ENCODE measurements around the gene ZNF836. TPM values are rescaled to one million over a fixed set of nuclear protein-coding genes. Genes with fewer than 3 reads are reported as not detected.

Gene ZNF836
- total RNA-seq, 4 donors from 2014 or later: 6.1 to 31.5 (median 20.3) TPM

DNA sequence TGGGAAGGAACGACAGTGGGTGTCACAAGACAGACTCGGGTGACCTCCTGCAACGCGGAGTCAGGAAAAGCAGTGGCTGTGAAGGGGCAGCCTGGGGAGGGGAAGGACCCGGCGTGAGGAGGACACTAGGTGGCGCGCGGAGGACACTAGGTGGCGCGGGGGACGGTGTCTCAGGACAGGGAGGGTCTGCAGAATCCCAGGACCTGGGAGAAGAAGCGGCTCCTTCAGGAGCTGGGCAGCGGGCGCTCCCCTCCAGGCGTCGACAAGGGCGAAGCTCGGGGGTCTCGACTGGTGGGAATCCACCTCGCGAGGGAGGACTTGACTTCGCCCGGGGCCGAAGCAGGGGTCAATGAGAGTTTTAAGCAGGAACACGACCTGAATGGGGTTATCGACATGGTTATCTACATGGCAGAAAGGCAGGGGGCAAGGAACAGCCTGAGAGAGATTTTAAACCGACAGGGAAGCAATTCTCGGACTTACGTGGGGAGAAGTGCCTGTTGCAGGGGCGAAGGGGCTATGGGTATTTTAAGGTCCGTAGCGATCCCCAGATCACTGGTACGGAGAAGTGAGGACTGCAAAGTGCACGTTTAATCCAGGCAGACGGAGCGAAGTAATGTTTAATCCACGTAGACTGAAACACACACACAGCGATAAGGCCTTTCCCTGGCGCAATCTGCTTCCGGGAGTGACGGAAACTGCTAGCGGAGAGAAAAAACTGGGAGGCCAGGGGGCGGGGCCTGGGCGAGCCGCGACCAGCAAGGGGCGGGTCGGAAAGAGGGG lies 32.0 kb downstream of the ZNF836 start, which contains the start of gene ZNF616:
ZNF616 (minus strand) TSS at position 687 of the 780 bp plus-strand sequence. CDS start 9,426 bp downstream, outside the sequence.
- H3K9me3 ChIP-seq: no peaks in the 10 kb centered on the region
- H3K27me3 ChIP-seq: no peaks in the 10 kb centered on the region

DNA sequence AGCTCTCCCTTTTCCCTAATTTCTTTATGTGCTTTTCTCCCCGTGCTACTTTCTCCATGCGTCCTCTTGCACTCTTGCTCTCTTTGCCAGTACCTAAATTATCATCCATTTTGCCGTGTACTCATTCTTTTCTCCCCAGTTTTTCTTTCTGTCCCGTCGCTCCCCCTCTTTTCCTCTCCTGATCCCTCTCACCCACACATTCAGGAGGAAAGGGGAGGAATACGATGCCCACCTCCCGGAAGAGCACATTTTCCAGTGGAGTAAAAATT lies 32.5 kb downstream of the ZNF836 start:
- TF ChIP-seq, protein P1, sequence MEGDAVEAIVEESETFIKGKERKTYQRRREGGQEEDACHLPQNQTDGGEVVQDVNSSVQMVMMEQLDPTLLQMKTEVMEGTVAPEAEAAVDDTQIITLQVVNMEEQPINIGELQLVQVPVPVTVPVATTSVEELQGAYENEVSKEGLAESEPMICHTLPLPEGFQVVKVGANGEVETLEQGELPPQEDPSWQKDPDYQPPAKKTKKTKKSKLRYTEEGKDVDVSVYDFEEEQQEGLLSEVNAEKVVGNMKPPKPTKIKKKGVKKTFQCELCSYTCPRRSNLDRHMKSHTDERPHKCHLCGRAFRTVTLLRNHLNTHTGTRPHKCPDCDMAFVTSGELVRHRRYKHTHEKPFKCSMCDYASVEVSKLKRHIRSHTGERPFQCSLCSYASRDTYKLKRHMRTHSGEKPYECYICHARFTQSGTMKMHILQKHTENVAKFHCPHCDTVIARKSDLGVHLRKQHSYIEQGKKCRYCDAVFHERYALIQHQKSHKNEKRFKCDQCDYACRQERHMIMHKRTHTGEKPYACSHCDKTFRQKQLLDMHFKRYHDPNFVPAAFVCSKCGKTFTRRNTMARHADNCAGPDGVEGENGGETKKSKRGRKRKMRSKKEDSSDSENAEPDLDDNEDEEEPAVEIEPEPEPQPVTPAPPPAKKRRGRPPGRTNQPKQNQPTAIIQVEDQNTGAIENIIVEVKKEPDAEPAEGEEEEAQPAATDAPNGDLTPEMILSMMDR (IDR thresholded peaks at IDR 0.05): no peak
- no peak for TF ChIP-seq POLR2A (IDR thresholded peaks at IDR 0.05)
- no peaks in the 10 kb centered on the region for H3K27me3 ChIP-seq
- no peak for DNase-seq
- peak overlapping the region; percentile 97 to 98 for H3K27ac ChIP-seq
- no peaks in the 10 kb centered on the region for H3K9me3 ChIP-seq
- peak overlapping the region; percentile 90 to 98 for H3K4me3 ChIP-seq
- H3K4me1 ChIP-seq: peaks cover 0 to 11% of the 10 kb centered on the region in 2 donors
- intact Hi-C loops (cut with DNase I; ENCODE audit: low total_unique reads): loop anchor here (5.0 kb wide), 1 partner anchor 103 kb away; no protein-coding TSS in a partner anchor
- H3K36me3 ChIP-seq: no peaks in the 10 kb centered on the region

More for the DNA sequence above, 32.0 kb downstream of the ZNF836 start, which contains the start of gene ZNF616:
- intact Hi-C loops (cut with DNase I; ENCODE audit: low total_unique reads): loop anchor here (5.0 kb wide), 1 partner anchor 103 kb away; no protein-coding TSS in a partner anchor
- TF ChIP-seq, protein P1 (IDR thresholded peaks at IDR 0.05): peak; percentile 78 to 86 (median 79)
- TF ChIP-seq POLR2A (IDR thresholded peaks at IDR 0.05): peak; percentile 51 to 75
- peak within 1 kb of the TSS; percentile 97 to 98 for H3K27ac ChIP-seq
- no peaks in the 10 kb centered on the region for H3K36me3 ChIP-seq
- peak; percentile 97 to 98 for DNase-seq
- peaks cover 0 to 11% of the 10 kb centered on the region in 2 donors for H3K4me1 ChIP-seq
- H3K4me3 ChIP-seq: peak within 1 kb of the TSS; percentile 90 to 98

DNA sequence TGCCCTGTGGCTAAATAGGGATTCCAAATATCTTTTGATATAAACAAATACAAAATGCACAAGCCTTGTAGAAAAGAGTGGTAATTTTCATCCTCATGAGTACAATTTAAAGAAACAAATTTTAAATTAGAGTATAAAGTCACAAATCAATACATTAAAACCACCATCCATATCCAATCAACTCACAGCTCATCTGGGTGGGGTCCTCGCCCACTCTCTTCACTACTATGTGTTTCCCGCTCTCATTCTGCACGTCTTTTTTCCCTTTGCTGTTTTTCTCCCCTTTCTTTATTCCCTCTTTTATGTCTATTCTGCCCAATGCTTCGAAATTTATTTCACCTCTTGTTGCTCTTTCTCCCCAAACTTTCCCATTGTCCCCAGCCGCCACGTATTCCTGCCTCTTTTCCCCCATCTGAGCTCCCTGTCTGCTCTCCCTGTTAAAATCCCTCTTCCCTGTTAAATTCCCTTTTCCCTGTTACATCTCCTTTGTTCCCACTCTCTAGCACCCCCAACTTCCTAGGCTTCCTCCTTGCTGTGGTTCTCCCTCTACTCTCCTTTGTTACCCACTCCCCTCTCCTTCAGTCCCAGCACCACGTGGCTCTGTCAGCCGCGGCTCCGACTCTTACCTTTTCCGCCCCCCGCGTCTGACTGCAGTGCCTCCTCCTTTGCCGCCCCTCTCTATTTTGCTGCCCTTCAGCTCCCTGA lies 33.0 kb downstream of the ZNF836 start:
- H3K4me1 ChIP-seq: peaks cover 0 to 11% of the 10 kb centered on the region in 2 donors
- H3K27ac ChIP-seq: peak overlapping the region; percentile 97 to 98
- intact Hi-C loops (cut with DNase I; ENCODE audit: low total_unique reads): loop anchor here (5.0 kb wide), 1 partner anchor 104 kb away; no protein-coding TSS in a partner anchor
- H3K9me3 ChIP-seq: no peaks in the 10 kb centered on the region
- peak overlapping the region; percentile 90 to 98 for H3K4me3 ChIP-seq
- H3K36me3 ChIP-seq: no peaks in the 10 kb centered on the region
- DNase-seq: peak; percentile 16 to 20
- H3K27me3 ChIP-seq: no peaks in the 10 kb centered on the region
- TF ChIP-seq, protein P1 (IDR thresholded peaks at IDR 0.05): no peak
- no peak for TF ChIP-seq POLR2A (IDR thresholded peaks at IDR 0.05)

DNA sequence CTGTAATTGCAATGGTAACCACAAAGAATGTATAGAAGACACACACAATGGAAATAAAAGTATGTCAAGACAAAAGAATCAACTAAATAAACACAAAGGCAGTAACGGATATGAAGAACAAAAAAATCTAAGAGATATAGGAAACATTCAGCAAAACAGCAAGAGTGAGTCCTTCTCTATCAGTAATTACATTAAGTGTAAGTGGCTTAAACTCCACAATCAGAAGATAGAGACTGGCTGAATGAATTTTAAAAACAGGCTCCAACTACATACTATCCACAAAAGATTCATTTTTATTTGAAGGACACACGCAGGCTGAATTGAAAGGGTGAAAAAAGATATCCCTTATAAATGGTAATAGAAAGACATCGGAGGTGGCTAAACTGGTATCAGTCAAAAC lies 51.1 kb downstream of the ZNF836 start:
- no peak for DNase-seq
- intact Hi-C loops (cut with DNase I; ENCODE audit: low total_unique reads): loop anchor here (5.0 kb wide), 1 partner anchor 53 kb away; no protein-coding TSS in a partner anchor
- no peaks in the 10 kb centered on the region for H3K4me1 ChIP-seq
- H3K36me3 ChIP-seq: no peaks in the 10 kb centered on the region
- no peak overlapping the region for H3K4me3 ChIP-seq
- no peak overlapping the region for H3K27ac ChIP-seq
- no peaks in the 10 kb centered on the region for H3K27me3 ChIP-seq
- no peak for TF ChIP-seq POLR2A (IDR thresholded peaks at IDR 0.05)
- TF ChIP-seq, protein P1 (IDR thresholded peaks at IDR 0.05): no peak
- peaks cover 17 to 75% of the 10 kb centered on the region in 2 donors for H3K9me3 ChIP-seq

Data from uterus (tissue), 4 donors.